ES-I3 (cell line): Measurements from ENCODE around the gene PLCB4.

Source experiments
- H3K36me3 ChIP-seq: 2 replicates; pipeline ENCODE4 v1.6.1; 2013; ENCODE audit warnings: mild to moderate bottlenecking, low read length, control low read depth, moderate library complexity; ENCODE audit not compliant: insufficient read depth
- H3K4me1 ChIP-seq: 2 replicates; pipeline ENCODE4 v1.6.1; 2013; ENCODE audit warnings: mild to moderate bottlenecking, control low read depth, low read length; ENCODE audit not compliant: insufficient read depth
- H3K9ac ChIP-seq: 2 replicates; pipeline ENCODE4 v1.6.1; 2013; ENCODE audit warnings: low read depth, mild to moderate bottlenecking, low read length, moderate library complexity
- H3K9me3 ChIP-seq: 2 replicates; pipeline ENCODE4 v1.6.1; 2013; ENCODE audit warnings: mild to moderate bottlenecking, low read length, moderate library complexity; ENCODE audit not compliant: control insufficient read depth, insufficient read depth

The PLCB4 gene

GRCh38 chr20:9290331-9290730 lies 221.4 kb downstream of the PLCB4 start:
- Histone ChIP-seq H3K9me3 (no peaks in the 10 kb centered on the region), H3K9ac (no peak overlapping the region), H3K4me1 (no peaks in the 10 kb centered on the region), H3K36me3 (no peaks in the 10 kb centered on the region)

GRCh38 chr20:9293145-9293544 lies 224.3 kb downstream of the PLCB4 start:
- Histone ChIP-seq H3K9me3 (no peaks in the 10 kb centered on the region), H3K4me1 (no peaks in the 10 kb centered on the region), H3K36me3 (no peaks in the 10 kb centered on the region), H3K9ac (no peak overlapping the region)

GRCh38 chr20:9294041-9294440 lies 225.2 kb downstream of the PLCB4 start:
- Histone ChIP-seq H3K36me3 (no peaks in the 10 kb centered on the region), H3K9ac (no peak overlapping the region), H3K9me3 (no peaks in the 10 kb centered on the region)

GRCh38 chr20:9298906-9299305 lies 230.0 kb downstream of the PLCB4 start:
- no peaks in the 10 kb centered on the region for H3K4me1 ChIP-seq
- H3K9ac ChIP-seq, result no peak overlapping the region
- H3K9me3 ChIP-seq, result no peaks in the 10 kb centered on the region
- no peaks in the 10 kb centered on the region for H3K36me3 ChIP-seq

More at GRCh38 chr20:9294041-9294440, 225.2 kb downstream of the PLCB4 start:
- no peaks in the 10 kb centered on the region for H3K4me1 ChIP-seq

- Histone ChIP-seq H3K4me1 (no peaks in the 10 kb centered on the region), H3K9ac (no peak overlapping the region), H3K36me3 (no peaks in the 10 kb centered on the region), H3K9me3 (no peaks in the 10 kb centered on the region)
Observed at GRCh38 chr20:9300080-9300479, 231.2 kb downstream of the PLCB4 start.

- Histone ChIP-seq H3K9me3 (no peaks in the 10 kb centered on the region), H3K9ac (no peak overlapping the region)
Observed at GRCh38 chr20:9300534-9300933, 231.6 kb downstream of the PLCB4 start.

GRCh38 chr20:9301129-9302090 lies 232.5 kb downstream of the PLCB4 start:
- H3K36me3 ChIP-seq, result no peaks in the 10 kb centered on the region
- H3K9ac ChIP-seq, result no peak overlapping the region
- no peaks in the 10 kb centered on the region for H3K9me3 ChIP-seq
- H3K4me1 ChIP-seq, result no peaks in the 10 kb centered on the region

More at GRCh38 chr20:9300534-9300933, 231.6 kb downstream of the PLCB4 start:
- H3K36me3 ChIP-seq, result no peaks in the 10 kb centered on the region
- H3K4me1 ChIP-seq, result no peaks in the 10 kb centered on the region

GRCh38 chr20:9302091-9302462 lies 233.2 kb downstream of the PLCB4 start:
- no peaks in the 10 kb centered on the region for H3K36me3 ChIP-seq
- H3K4me1 ChIP-seq, result no peaks in the 10 kb centered on the region
- no peaks in the 10 kb centered on the region for H3K9me3 ChIP-seq
- H3K9ac ChIP-seq, result no peak overlapping the region

- Histone ChIP-seq H3K36me3 (no peaks in the 10 kb centered on the region), H3K9ac (no peak overlapping the region), H3K4me1 (no peaks in the 10 kb centered on the region), H3K9me3 (no peaks in the 10 kb centered on the region)
Observed at GRCh38 chr20:9306521-9306920, 237.6 kb downstream of the PLCB4 start.

GRCh38 chr20:9308056-9308455 lies 239.2 kb downstream of the PLCB4 start:
- no peaks in the 10 kb centered on the region for H3K36me3 ChIP-seq
- H3K9me3 ChIP-seq, result no peaks in the 10 kb centered on the region
- H3K9ac ChIP-seq, result no peak overlapping the region
- H3K4me1 ChIP-seq, result no peaks in the 10 kb centered on the region

GRCh38 chr20:9311132-9311531 lies 242.2 kb downstream of the PLCB4 start:
- Histone ChIP-seq H3K36me3 (no peaks in the 10 kb centered on the region), H3K9me3 (no peaks in the 10 kb centered on the region), H3K9ac (no peak overlapping the region), H3K4me1 (no peaks in the 10 kb centered on the region)

GRCh38 chr20:9319687-9320384 lies 250.9 kb downstream of the PLCB4 start:
- Histone ChIP-seq H3K36me3 (no peaks in the 10 kb centered on the region; the same call in 1 of the 2 replicates), H3K4me1 (0 out of 2 replicates have a peak, but pooled peaks cover 8% of the 10 kb centered on the region), H3K9ac (no peak overlapping the region), H3K9me3 (no peaks in the 10 kb centered on the region)

- H3K4me1 ChIP-seq, result 0 out of 2 replicates have a peak, but pooled peaks cover 8% of the 10 kb centered on the region
Observed at GRCh38 chr20:9321007-9321406, 252.1 kb downstream of the PLCB4 start.

GRCh38 chr20:9322661-9323060 lies 253.8 kb downstream of the PLCB4 start:
- Histone ChIP-seq H3K36me3 (no peaks in the 10 kb centered on the region; the same call in 1 of the 2 replicates), H3K9me3 (no peaks in the 10 kb centered on the region), H3K9ac (no peak overlapping the region), H3K4me1 (0 out of 2 replicates have a peak, but pooled peaks cover 8% of the 10 kb centered on the region)

More at GRCh38 chr20:9321007-9321406, 252.1 kb downstream of the PLCB4 start:
- H3K9ac ChIP-seq, result no peak overlapping the region
- no peaks in the 10 kb centered on the region for H3K9me3 ChIP-seq
- H3K36me3 ChIP-seq, result no peaks in the 10 kb centered on the region; the same call in 1 of the 2 replicates
